Neural cell (in vitro differentiated cells): Measurements from ENCODE around the gene FEZF2. TPM values are rescaled to one million over a fixed set of nuclear protein-coding genes. Genes with fewer than 3 reads are reported as not detected.

Experiments used
- H2AFZ ChIP-seq: fragments of 200-600, 300-800 bp; sonication (generic), shearing (Covaris generic); 2 replicates; pipeline ENCODE4 v1.6.0; 2014; ENCODE audit warnings: low read depth, mild to moderate bottlenecking, antibody characterized with exemption, low read length, moderate library complexity
- H3F3A ChIP-seq: fragments of 200-600 bp; shearing (Covaris generic); 2 replicates; pipeline ENCODE4 v1.6.1; 2016; ENCODE audit warnings: mild to moderate bottlenecking, moderate library complexity, mixed read lengths, antibody characterized with exemption, low read length; ENCODE audit not compliant: insufficient read depth, poor library complexity, severe bottlenecking
- H3K27ac ChIP-seq: fragments of 200-600, 300-800 bp; sonication (generic), shearing (Covaris generic); 2 replicates; pipeline ENCODE4 v1.5.1; 2014; ENCODE audit warnings: mild to moderate bottlenecking, low read length, moderate library complexity
- H3K27me3 ChIP-seq: fragments of 300-800, 200-600 bp; sonication (generic), shearing (Covaris generic); 2 replicates; pipeline ENCODE4 v1.6.0; 2014; ENCODE audit warnings: mild to moderate bottlenecking, low read depth, low read length, moderate library complexity; ENCODE audit not compliant: insufficient read depth
- H3K36me3 ChIP-seq: fragments of 300-800, 200-600 bp; sonication (generic), shearing (Covaris generic); 2 replicates; pipeline ENCODE4 v1.5.1; 2014; ENCODE audit warnings: mild to moderate bottlenecking, antibody characterized with exemption, low read length, moderate library complexity; ENCODE audit not compliant: insufficient read depth
- H3K4me2 ChIP-seq: fragments of 300-800, 200-600 bp; sonication (generic), shearing (Covaris generic); 2 replicates; pipeline ENCODE4 v1.6.0; 2014; ENCODE audit warnings: mild to moderate bottlenecking, low read length
- H3K4me3 ChIP-seq: fragments of 300-800, 200-600 bp; sonication (generic), shearing (Covaris generic); 2 replicates; pipeline ENCODE4 v1.5.1; 2014; ENCODE audit warnings: mild to moderate bottlenecking, low read length, moderate library complexity
- H3K79me2 ChIP-seq: fragments of 200-600 bp; shearing (Covaris generic); replicated peaks from 2 replicates; pipeline ENCODE4 v1.6.0; 2014; ENCODE audit warnings: mild to moderate bottlenecking, low read length, moderate library complexity; ENCODE audit not compliant: insufficient read depth
- H3K9ac ChIP-seq: fragments of 300-800, 200-600 bp; sonication (generic), shearing (Covaris generic); 2 replicates; pipeline ENCODE4 v1.6.1; 2016; ENCODE audit warnings: mild to moderate bottlenecking, low read length, mixed read lengths
- H3K9me2 ChIP-seq: fragments of 200-600 bp; shearing (Covaris generic); 2 replicates; pipeline ENCODE4 v1.6.1; 2016; ENCODE audit warnings: mild to moderate bottlenecking, low read length, mixed read lengths; ENCODE audit not compliant: insufficient read depth
- H3K9me3 ChIP-seq: fragments of 200-600, 300-800 bp; sonication (generic), shearing (Covaris generic); 2 replicates; pipeline ENCODE4 v1.6.1; 2016; ENCODE audit warnings: mild to moderate bottlenecking, mixed run types, low read length, moderate library complexity, mixed read lengths
- H4K20me1 ChIP-seq: fragments of 200-600 bp; shearing (Covaris generic); 2 replicates; pipeline ENCODE4 v1.6.1; 2016; ENCODE audit warnings: mild to moderate bottlenecking, mixed run types; ENCODE audit not compliant: insufficient read depth
- CTCF ChIP-seq: fragments of 450-650 bp; IDR thresholded peaks from 2 replicates; pipeline ENCODE4 v1.5.1; 2014; ENCODE audit warnings: antibody characterized with exemption, mild to moderate bottlenecking, moderate library complexity; ENCODE audit not compliant: poor library complexity, severe bottlenecking
- EP300 ChIP-seq: fragments of 450-650 bp; conservative IDR thresholded peaks from 2 replicates; pipeline ENCODE4 v1.6.1; 2014; ENCODE audit warnings: antibody characterized with exemption, mild to moderate bottlenecking, moderate library complexity; ENCODE audit not compliant: poor library complexity, severe bottlenecking
- EZH2 ChIP-seq: fragments of 200-600, 300-800 bp; shearing (Covaris generic), sonication (generic); IDR thresholded peaks from 2 replicates; pipeline ENCODE4 v1.6.1; 2014; ENCODE audit warnings: antibody characterized with exemption, low read length, borderline replicate concordance, mild to moderate bottlenecking; ENCODE audit not compliant: insufficient read depth, poor library complexity, severe bottlenecking
- MXI1 ChIP-seq: fragments of 450-650 bp; conservative IDR thresholded peaks from 2 replicates; pipeline ENCODE4 v1.6.1; 2014; ENCODE audit warnings: antibody characterized with exemption, mild to moderate bottlenecking; ENCODE audit not compliant: poor library complexity, severe bottlenecking
- POLR2AphosphoS5 ChIP-seq: IDR thresholded peaks from 2 replicates; pipeline ENCODE4 v1.6.1; 2012
- RAD21 ChIP-seq: fragments of 450-650 bp; conservative IDR thresholded peaks from 2 replicates; pipeline ENCODE4 v1.6.1; 2014; ENCODE audit warnings: antibody characterized with exemption, mild to moderate bottlenecking, moderate library complexity
- SMC3 ChIP-seq: fragments of 450-650 bp; conservative IDR thresholded peaks from 2 replicates; pipeline ENCODE4 v1.6.1; 2014; ENCODE audit warnings: antibody characterized with exemption, mild to moderate bottlenecking, moderate library complexity; ENCODE audit not compliant: poor library complexity
- TAF1 ChIP-seq: IDR thresholded peaks from 2 replicates; pipeline ENCODE4 v1.6.1; 2012; ENCODE audit warnings: low read depth
- polyA plus RNA-seq: library from polyadenylated mRNA; depleted of rRNA; stranded (reverse); fragments of >200 nt; gene quantifications from 2 replicates; pipeline ENCODE4 v1.2.3, GENCODE V29; 2014
- TF ChIP-seq, protein P1 (sequence below): IDR thresholded peaks from 2 replicates; pipeline ENCODE4 v1.6.1; 2012; ENCODE audit warnings: borderline replicate concordance

The FEZF2 gene
- polyA plus RNA-seq, 1 donor from 2014 or later = 0.47 TPM

DNA sequence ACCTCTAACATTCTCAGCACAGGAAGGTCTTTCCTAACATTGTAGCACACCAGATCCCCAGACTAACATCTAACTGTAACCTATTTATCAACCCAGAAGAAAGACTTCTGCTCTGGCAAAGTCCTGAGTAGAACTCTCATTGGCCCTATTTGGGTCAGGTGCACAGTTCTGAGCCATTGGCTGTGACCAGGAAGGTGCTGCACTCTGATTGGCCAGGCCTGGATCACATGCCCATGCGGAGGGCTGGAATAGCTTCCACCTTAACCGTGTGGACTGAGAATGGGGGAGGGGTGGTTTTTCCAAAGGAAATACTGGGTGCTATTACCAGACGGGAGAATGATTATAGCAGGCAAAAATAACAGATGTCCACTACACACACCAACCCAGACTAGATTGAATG is 11.5 kb downstream of the FEZF2 start:
- H2AFZ ChIP-seq = no peak overlapping the region
- no peak overlapping the region for H3K4me2 ChIP-seq
- no peaks in the 10 kb centered on the region for H3K79me2 ChIP-seq
- no peaks in the 10 kb centered on the region for H3K9me3 ChIP-seq
- H3K9me2 ChIP-seq = no peaks in the 10 kb centered on the region
- no peaks in the 10 kb centered on the region for H3F3A ChIP-seq
- no peaks in the 10 kb centered on the region for H4K20me1 ChIP-seq
- H3K36me3 ChIP-seq = no peaks in the 10 kb centered on the region
- TF ChIP-seq EP300 = no peak
- TF ChIP-seq RAD21 = no peak
- no peak for TF ChIP-seq POLR2AphosphoS5
- TF ChIP-seq TAF1 = no peak
- no peak overlapping the region for H3K4me3 ChIP-seq
- H3K9ac ChIP-seq = no peak overlapping the region
- peaks cover 30% of the 10 kb centered on the region for H3K27me3 ChIP-seq
- H3K27ac ChIP-seq = no peak overlapping the region

DNA sequence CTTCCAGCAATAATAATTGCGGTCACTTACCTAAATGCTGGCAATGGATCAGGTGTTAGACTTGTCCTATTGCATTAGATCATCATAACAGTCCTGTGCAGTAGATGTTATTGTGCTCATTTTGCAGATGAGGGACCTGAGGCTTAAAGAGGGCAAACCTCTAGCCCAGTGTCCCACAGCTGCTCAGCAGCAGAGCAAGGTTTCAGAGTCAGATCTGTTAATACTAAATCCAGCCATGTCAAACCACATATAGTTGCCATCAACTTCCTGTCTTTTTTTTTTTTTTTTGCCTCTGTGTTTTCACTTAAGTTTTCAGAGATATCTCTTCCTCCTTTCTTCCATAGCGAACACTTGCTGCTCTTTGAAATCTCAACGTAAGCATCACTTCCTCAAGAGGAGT is 12.1 kb downstream of the FEZF2 start:
- no peak overlapping the region for H2AFZ ChIP-seq
- H3K36me3 ChIP-seq = no peaks in the 10 kb centered on the region
- H3K9me2 ChIP-seq = no peaks in the 10 kb centered on the region
- no peak overlapping the region for H3K9ac ChIP-seq
- peaks cover 25% of the 10 kb centered on the region for H3K27me3 ChIP-seq
- H3K79me2 ChIP-seq = no peaks in the 10 kb centered on the region
- H4K20me1 ChIP-seq = no peaks in the 10 kb centered on the region
- H3K4me3 ChIP-seq = no peak overlapping the region
- no peaks in the 10 kb centered on the region for H3F3A ChIP-seq
- TF ChIP-seq EP300 = no peak
- no peak for TF ChIP-seq CTCF
- TF ChIP-seq RAD21 = no peak
- no peak for TF ChIP-seq POLR2AphosphoS5
- no peak for TF ChIP-seq EZH2
- no peak overlapping the region for H3K4me2 ChIP-seq
- H3K27ac ChIP-seq = no peak overlapping the region
- H3K9me3 ChIP-seq = no peaks in the 10 kb centered on the region

GRCh38 chr3:62359531-62359930 is 13.8 kb downstream of the FEZF2 start:
- H3K27me3 ChIP-seq = peaks cover 11% of the 10 kb centered on the region
- no peaks in the 10 kb centered on the region for H3K9me3 ChIP-seq
- H3K9me2 ChIP-seq = no peaks in the 10 kb centered on the region
- no peak overlapping the region for H3K4me3 ChIP-seq
- TF ChIP-seq CTCF (no peak), POLR2AphosphoS5 (no peak), RAD21 (no peak), TAF1 (no peak), SMC3 (no peak), EP300 (no peak), MXI1 (no peak)
- TF ChIP-seq, protein P1, sequence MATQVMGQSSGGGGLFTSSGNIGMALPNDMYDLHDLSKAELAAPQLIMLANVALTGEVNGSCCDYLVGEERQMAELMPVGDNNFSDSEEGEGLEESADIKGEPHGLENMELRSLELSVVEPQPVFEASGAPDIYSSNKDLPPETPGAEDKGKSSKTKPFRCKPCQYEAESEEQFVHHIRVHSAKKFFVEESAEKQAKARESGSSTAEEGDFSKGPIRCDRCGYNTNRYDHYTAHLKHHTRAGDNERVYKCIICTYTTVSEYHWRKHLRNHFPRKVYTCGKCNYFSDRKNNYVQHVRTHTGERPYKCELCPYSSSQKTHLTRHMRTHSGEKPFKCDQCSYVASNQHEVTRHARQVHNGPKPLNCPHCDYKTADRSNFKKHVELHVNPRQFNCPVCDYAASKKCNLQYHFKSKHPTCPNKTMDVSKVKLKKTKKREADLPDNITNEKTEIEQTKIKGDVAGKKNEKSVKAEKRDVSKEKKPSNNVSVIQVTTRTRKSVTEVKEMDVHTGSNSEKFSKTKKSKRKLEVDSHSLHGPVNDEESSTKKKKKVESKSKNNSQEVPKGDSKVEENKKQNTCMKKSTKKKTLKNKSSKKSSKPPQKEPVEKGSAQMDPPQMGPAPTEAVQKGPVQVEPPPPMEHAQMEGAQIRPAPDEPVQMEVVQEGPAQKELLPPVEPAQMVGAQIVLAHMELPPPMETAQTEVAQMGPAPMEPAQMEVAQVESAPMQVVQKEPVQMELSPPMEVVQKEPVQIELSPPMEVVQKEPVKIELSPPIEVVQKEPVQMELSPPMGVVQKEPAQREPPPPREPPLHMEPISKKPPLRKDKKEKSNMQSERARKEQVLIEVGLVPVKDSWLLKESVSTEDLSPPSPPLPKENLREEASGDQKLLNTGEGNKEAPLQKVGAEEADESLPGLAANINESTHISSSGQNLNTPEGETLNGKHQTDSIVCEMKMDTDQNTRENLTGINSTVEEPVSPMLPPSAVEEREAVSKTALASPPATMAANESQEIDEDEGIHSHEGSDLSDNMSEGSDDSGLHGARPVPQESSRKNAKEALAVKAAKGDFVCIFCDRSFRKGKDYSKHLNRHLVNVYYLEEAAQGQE = no peak
- H3F3A ChIP-seq = no peaks in the 10 kb centered on the region
- no peak overlapping the region for H3K9ac ChIP-seq
- no peaks in the 10 kb centered on the region for H3K79me2 ChIP-seq
- no peak overlapping the region for H2AFZ ChIP-seq
- no peaks in the 10 kb centered on the region for H4K20me1 ChIP-seq
- no peak overlapping the region for H3K27ac ChIP-seq
- no peaks in the 10 kb centered on the region for H3K36me3 ChIP-seq
- H3K4me2 ChIP-seq = no peak overlapping the region
